HCT116 (cell line): Measurements from ENCODE around the gene SEMA4D. TPM values are rescaled to one million over a fixed set of nuclear protein-coding genes. Genes with fewer than 3 reads are reported as not detected.

Source experiments
- ATAC-seq: fragments of 200-7000 bp; cut with Tn5 transposase; 2 replicates; pipeline ENCODE4 v1.9.1; 2020; ENCODE audit warnings: mild to moderate bottlenecking, moderate library complexity
- BruUV-seq: library from RNA; stranded (reverse); fragments of 400-500 nt; replicated peaks from 2 replicates; lab custom pipeline; 2021; lab: Mats Ljungman, UMichigan
- CTCF ChIA-PET: fragments of 300-600 bp; sonication (Branson Sonifier 250); formaldehyde crosslinking; loops from one replicate; lab custom pipeline; 2021; ENCODE audit warnings: antibody characterized with exemption; lab: Charles Lee
- POLR2A ChIA-PET: fragments of 300-600, 350-600 bp; sonication (Branson Sonifier 250); formaldehyde crosslinking; loops from one replicate; lab custom pipeline; 2021; ENCODE audit warnings: antibody characterized with exemption; lab: Charles Lee
- RAD21 ChIA-PET, 2 experiments: fragments of 300-600 bp; sonication (Branson Sonifier 250); formaldehyde crosslinking; loops; one replicate each; lab custom pipeline; 2023; ENCODE audit warnings: low total read pairs in 2 of 2; ENCODE audit not compliant: uncharacterized antibody in 2 of 2, unreplicated experiment in 2 of 2, low non-redundant PET in 1 of 2; lab: Charles Lee
- DNase-seq: peaks from one replicate; pipeline ENCODE4 v3.0.0-alpha.2; 2010; ENCODE audit warnings: low read depth, low spot score
- H2AFZ ChIP-seq: fragments of 200-600 bp; shearing (Covaris generic), sonication (generic); 2 replicates; pipeline ENCODE4 v1.6.1; 2017; ENCODE audit warnings: low read depth, mixed run types, mixed read lengths, antibody characterized with exemption, low read length; ENCODE audit not compliant: poor library complexity, severe bottlenecking
- H3K27ac ChIP-seq: 2 replicates; pipeline ENCODE4 v1.5.1; 2012; ENCODE audit warnings: low read depth, low read length
- H3K27me3 ChIP-seq: fragments of 200-600 bp; sonication (generic); 2 replicates; pipeline ENCODE4 v1.6.1; 2016; ENCODE audit warnings: mixed run types, low read length, mixed read lengths; ENCODE audit not compliant: insufficient read depth
- H3K36me3 ChIP-seq, 2 experiments: fragments of 200-500 bp in 1 of 2; fragments of 200-600 bp in 1 of 2; sonication (Bioruptor generic) in 1 of 2; sonication (generic) in 1 of 2; 2 replicates each; pipeline versions ENCODE4 v1.5.1 to v1.6.1; 2014 to 2016; ENCODE audit warnings: low read length in 2 of 2, inconsistent platforms in 1 of 2, mixed read lengths in 1 of 2, mixed run types in 1 of 2; ENCODE audit not compliant: insufficient read depth in 2 of 2, control insufficient read depth in 1 of 2
- H3K4me1 ChIP-seq, 2 experiments: fragments of 200-600 bp in 1 of 2; sonication (generic) in 1 of 2; 2 replicates each; pipeline versions ENCODE4 v1.5.1 to v1.6.1; 2012 to 2017; ENCODE audit warnings: low read length in 2 of 2, inconsistent platforms in 1 of 2, mild to moderate bottlenecking in 1 of 2, mixed read lengths in 1 of 2, mixed run types in 1 of 2, moderate library complexity in 1 of 2; ENCODE audit not compliant: insufficient read depth in 2 of 2, control insufficient read depth in 1 of 2
- H3K4me2 ChIP-seq: fragments of 200-600 bp; sonication (generic); 2 replicates; pipeline ENCODE4 v1.6.1; 2017; ENCODE audit warnings: mixed run types, low read length, mixed read lengths
- H3K4me3 ChIP-seq, 2 experiments: fragments of 200-600 bp in 1 of 2; sonication (generic) in 1 of 2; replicated peaks in 1 of 2; 2 replicates each; pipeline ENCODE4 v1.5.1; 2011 to 2016; ENCODE audit warnings: low read length in 2 of 2, control low read depth in 1 of 2, low read depth in 1 of 2, mild to moderate bottlenecking in 1 of 2, mixed read lengths in 1 of 2, mixed run types in 1 of 2
- H3K79me2 ChIP-seq: fragments of 200-600 bp; sonication (generic); 2 replicates; pipeline ENCODE4 v1.6.1; 2017; ENCODE audit warnings: mild to moderate bottlenecking, mixed run types, low read length, moderate library complexity, mixed read lengths; ENCODE audit not compliant: insufficient read depth
- H3K9ac ChIP-seq: fragments of 200-600 bp; sonication (generic); 2 replicates; pipeline ENCODE4 v1.6.1; 2016; ENCODE audit warnings: low read length, mixed read lengths
- H3K9me2 ChIP-seq: fragments of 200-600 bp; sonication (generic), shearing (Covaris generic); 2 replicates; pipeline ENCODE4 v1.6.1; 2017; ENCODE audit warnings: mixed run types, mild to moderate bottlenecking, moderate library complexity; ENCODE audit not compliant: insufficient read depth
- H3K9me3 ChIP-seq, 2 experiments: fragments of 200-500 bp in 1 of 2; fragments of 200-600 bp in 1 of 2; sonication (Bioruptor generic) in 1 of 2; sonication (generic) in 1 of 2; 2 replicates each; pipeline ENCODE4 v1.6.1; 2014 to 2017; ENCODE audit warnings: low read length in 2 of 2, mixed read lengths in 2 of 2, inconsistent platforms in 1 of 2, low read depth in 1 of 2, mild to moderate bottlenecking in 1 of 2, mixed run types in 1 of 2, moderate library complexity in 1 of 2; ENCODE audit not compliant: control insufficient read depth in 1 of 2, insufficient read depth in 1 of 2
- H4K20me1 ChIP-seq: fragments of 200-600 bp; sonication (generic), shearing (Covaris generic); 2 replicates; pipeline ENCODE4 v1.6.1; 2017; ENCODE audit warnings: mixed run types, mild to moderate bottlenecking, moderate library complexity; ENCODE audit not compliant: insufficient read depth
- ATF3 ChIP-seq: IDR thresholded peaks from 2 replicates; pipeline ENCODE4 v1.6.1; 2012
- CBX3 ChIP-seq: IDR thresholded peaks from 2 replicates; pipeline ENCODE4 v1.6.1; 2012; ENCODE audit warnings: low read depth
- EGR1 ChIP-seq: IDR thresholded peaks from 2 replicates; pipeline ENCODE4 v1.6.1; 2012; ENCODE audit warnings: low read depth
- ELF1 ChIP-seq: IDR thresholded peaks from 2 replicates; pipeline ENCODE4 v1.6.1; 2012; ENCODE audit warnings: low read depth, borderline replicate concordance
- EZH2 ChIP-seq: fragments of 200-600 bp; sonication (generic); IDR thresholded peaks from 2 replicates; pipeline ENCODE4 v1.6.1; 2017; ENCODE audit warnings: antibody characterized with exemption, mixed run types
- EZH2phosphoT487 ChIP-seq: fragments of 200-600 bp; IDR thresholded peaks from 2 replicates; pipeline ENCODE4 v1.6.1; 2018; ENCODE audit warnings: antibody characterized with exemption, borderline replicate concordance
- JUND ChIP-seq: IDR thresholded peaks from 2 replicates; pipeline ENCODE4 v1.6.1; 2012
- RAD21 ChIP-seq: IDR thresholded peaks from 2 replicates; pipeline ENCODE4 v1.6.1; 2012; ENCODE audit warnings: low read depth, mild to moderate bottlenecking
- REST ChIP-seq: IDR thresholded peaks from 2 replicates; pipeline ENCODE4 v1.6.1; 2012; ENCODE audit warnings: low read depth
- SIN3A ChIP-seq: IDR thresholded peaks from 2 replicates; pipeline ENCODE4 v1.6.1; 2012; ENCODE audit warnings: low read depth
- SRF ChIP-seq: IDR thresholded peaks from 2 replicates; pipeline ENCODE4 v1.6.1; 2012; ENCODE audit warnings: low read depth
- TCF7L2 ChIP-seq: IDR thresholded peaks from 2 replicates; pipeline ENCODE4 v1.7.0; 2011; ENCODE audit warnings: borderline replicate concordance, inconsistent platforms; ENCODE audit not compliant: insufficient read depth, insufficient read length; ENCODE audit errors: extremely low read depth
- ZBTB33 ChIP-seq: IDR thresholded peaks from 2 replicates; pipeline ENCODE4 v1.6.1; 2011; ENCODE audit warnings: mild to moderate bottlenecking, low read length, moderate library complexity; ENCODE audit not compliant: insufficient replicate concordance; ENCODE audit errors: extremely low read depth
- ZFX ChIP-seq: fragments of 450-650 bp; IDR thresholded peaks from 2 replicates; pipeline ENCODE4 v1.6.1; 2017
- intact Hi-C: fragments of 100-400 bp; cut with micrococcal nuclease; formaldehyde crosslinking; loops from 2 replicates; pipeline ENCODE4 v1.10.0; 2022
- total RNA-seq: library from RNA; stranded (reverse); gene quantifications from one replicate; pipeline ENCODE4 v1.2.1, GENCODE V29; 2021; ENCODE audit not compliant: unreplicated experiment

The SEMA4D gene
- total RNA-seq, 1 experiment from 2014 or later: 32.0 TPM

- POLR2A ChIA-PET: no interaction called here
- peaks cover 24 to 45% of the 10 kb centered on the region in 2 experiments for H3K36me3 ChIP-seq
- RAD21 ChIA-PET: no interaction called here
- peaks cover 88% of the 10 kb centered on the region for H3K79me2 ChIP-seq
- peaks cover 23 to 54% of the 10 kb centered on the region in 2 experiments for H3K4me1 ChIP-seq
- TF ChIP-seq SIN3A (no peak), SRF (no peak), RAD21 (no peak), EGR1 (no peak), TCF7L2 (no peak)
- intact Hi-C loops: loop anchor here (5.0 to 10.0 kb wide), 2 partner anchors 245 to 788 kb away; no protein-coding TSS in a partner anchor
- peak overlapping the region; percentile 95 for H3K27ac ChIP-seq
- H3K9ac ChIP-seq: peak overlapping the region; percentile 75
- no peak for DNase-seq
- no TSS peak for BruUV-seq
- no peaks in the 10 kb centered on the region for H3K27me3 ChIP-seq
- H2AFZ ChIP-seq: no peak overlapping the region
- H4K20me1 ChIP-seq: peaks cover 31% of the 10 kb centered on the region; the same call in 1 of the 2 replicates
- ATAC-seq: no peak
- H3K4me3 ChIP-seq: peak overlapping the region; percentile 63 to 69
- CTCF ChIA-PET: no interaction called here
- H3K9me2 ChIP-seq: no peaks in the 10 kb centered on the region
- peak overlapping the region; percentile 78 for H3K4me2 ChIP-seq
- H3K9me3 ChIP-seq: no peaks in the 10 kb centered on the region
These were observed 180.6 kb downstream of the SEMA4D start for GRCh38 chr9:89317282-89317681.

GRCh38 chr9:89315482-89315881 lies 182.4 kb downstream of the SEMA4D start:
- no peak for TF ChIP-seq ELF1
- no peak for TF ChIP-seq SIN3A
- TF ChIP-seq CBX3: no peak
- no peak for TF ChIP-seq EGR1
- no peak for TF ChIP-seq JUND
- no peak for TF ChIP-seq EZH2
- no peak for TF ChIP-seq REST
- no peak for TF ChIP-seq ZFX
- no peak for TF ChIP-seq ATF3
- no peak for TF ChIP-seq TCF7L2
- no peak for TF ChIP-seq EZH2phosphoT487
- no peak for TF ChIP-seq ZBTB33
- TF ChIP-seq RAD21: no peak
- Histone ChIP-seq H4K20me1 (peaks cover 36% of the 10 kb centered on the region; the same call in 1 of the 2 replicates), H3K27me3 (no peaks in the 10 kb centered on the region), H3K9ac (peak overlapping the region; percentile 39; the same call in 1 of the 2 replicates), H3K9me3 (no peaks in the 10 kb centered on the region), H3K27ac (no peak overlapping the region), H3K9me2 (no peaks in the 10 kb centered on the region), H3K4me1 (peaks cover 23 to 56% of the 10 kb centered on the region in 2 experiments), H3K4me2 (peak overlapping the region; percentile 12; the same call in 1 of the 2 replicates), H3K79me2 (peaks cover 85% of the 10 kb centered on the region), H3K4me3 (no peak overlapping the region), H3K36me3 (peaks cover 24 to 45% of the 10 kb centered on the region in 2 experiments), H2AFZ (no peak overlapping the region)
- DNase-seq: no peak
- no TSS peak for BruUV-seq
- ChIA-PET CTCF (no interaction called here), POLR2A (no interaction called here), RAD21 (no interaction called here)
- intact Hi-C loops: loop anchor here (5.0 to 10.0 kb wide), 2 partner anchors 247 to 789 kb away; no protein-coding TSS in a partner anchor
- ATAC-seq: no peak
